Measurements from ENCODE around the gene IFITM2. TPM values are rescaled to one million over a fixed set of nuclear protein-coding genes. Genes with fewer than 3 reads are reported as not detected.

The IFITM2 gene
- total and polyA plus RNA-seq, 8 donors = 32.1 to 182 (median 98.1) TPM

DNA sequence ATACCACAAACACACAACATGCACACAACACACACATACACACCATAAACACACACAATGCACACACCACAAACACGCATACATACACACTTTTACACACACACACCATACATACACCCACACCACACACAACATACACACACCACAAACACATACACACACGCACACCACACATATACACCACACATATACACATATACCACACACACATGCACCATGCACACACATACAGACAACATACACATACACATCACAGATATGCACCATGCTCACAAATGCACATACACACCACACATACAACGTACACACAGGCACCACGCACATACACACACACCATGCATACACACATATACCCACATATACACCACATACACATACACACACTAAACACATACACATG is 50.0 kb downstream of the IFITM2 start:
- no peak for TF ChIP-seq CTCF (IDR thresholded peaks at IDR 0.05)
- 77 to 89% methylated on average over 4 of the region's 4 CpGs for WGBS, 2 donors
- H3K27ac ChIP-seq = no peak overlapping the region
- DNase-seq (no peak), FAIRE-seq (no peak), ATAC-seq (no peak)
- H3K4me3 ChIP-seq = no peak overlapping the region
- no peaks in the 10 kb centered on the region for H3K27me3 ChIP-seq
- no peaks in the 10 kb centered on the region for H3K9me3 ChIP-seq
- H3K36me3 ChIP-seq = no peaks in the 10 kb centered on the region
- H3K4me1 ChIP-seq = peaks cover 17 to 27% (median 18%) of the 10 kb centered on the region in 3 donors
- intact Hi-C loops (cut with DNase I) = loop anchor here in 1 of 3 donors (10.0 kb wide), 1 partner anchor 53 kb away; the partner anchor contains the start of gene IFITM2

DNA sequence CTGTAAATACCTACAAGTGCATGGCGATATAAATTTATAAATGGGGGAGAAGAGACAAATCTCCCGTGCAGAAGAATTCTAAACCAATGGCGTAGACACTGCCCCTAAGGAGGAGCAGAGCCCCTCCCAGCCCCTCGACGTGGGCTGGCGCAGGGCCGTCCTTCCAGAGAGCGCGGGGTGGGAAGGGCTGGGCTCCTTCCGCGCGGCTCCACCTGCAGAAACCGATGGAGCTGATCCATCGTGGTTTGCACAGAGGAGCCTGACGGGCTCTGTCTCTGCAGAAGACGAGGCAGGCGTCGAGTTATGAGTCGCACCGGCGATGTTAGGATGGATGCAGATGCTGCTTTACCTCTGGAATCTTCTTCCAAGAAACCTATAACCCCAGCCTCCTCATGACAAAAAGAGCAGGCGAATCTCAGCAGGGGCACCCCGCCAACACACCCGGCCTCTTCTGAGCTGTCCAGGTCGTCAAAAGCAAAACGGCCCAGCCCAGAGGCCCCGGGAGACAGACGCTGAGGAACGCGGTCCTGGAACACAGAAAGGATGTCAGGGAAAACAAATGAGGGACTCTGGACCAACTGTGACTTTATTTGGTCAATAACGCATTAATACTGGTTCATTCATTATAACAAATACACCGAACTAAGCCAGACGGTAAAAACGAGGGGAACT is 50.6 kb downstream of the IFITM2 start:
- Histone ChIP-seq H3K4me3 (no peak overlapping the region), H3K9me3 (no peaks in the 10 kb centered on the region), H3K27me3 (no peaks in the 10 kb centered on the region), H3K27ac (no peak overlapping the region), H3K36me3 (no peaks in the 10 kb centered on the region), H3K4me1 (peaks cover 11 to 21% (median 13%) of the 10 kb centered on the region in 3 donors)
- no peak for DNase-seq
- WGBS, 2 donors = 31 to 53% methylated on average over 34 of the region's 34 CpGs
- TF ChIP-seq CTCF (IDR thresholded peaks at IDR 0.05) = no peak
- FAIRE-seq = no peak
- intact Hi-C loops (cut with DNase I) = loop anchor here in 1 of 3 donors (10.0 kb wide), 1 partner anchor 53 kb away; the partner anchor contains the start of gene IFITM2
- ATAC-seq = no peak

Other genes starting within 250 kb of the IFITM2 start
- gene SCGB1C1, start 114.7 kb upstream of the IFITM2 start, total RNA-seq = under 1 TPM in 3 of 6 donors, not detected in 3; 0.41 to 0.70 (median 0.63) TPM
- gene SCGB1C1, start 114.7 kb upstream of the IFITM2 start, polyA plus RNA-seq = 1 to 10 TPM in 1 of 2 donors, not detected in 1; 1.1 TPM
- gene BET1L, start 100.4 kb upstream of the IFITM2 start, total RNA-seq = 10 to 100 TPM; 29.8 to 53.4 (median 48.8) TPM
- gene BET1L, start 100.4 kb upstream of the IFITM2 start, polyA plus RNA-seq = 10 to 100 TPM; 27.7 to 30.7 TPM
- 10 to 100 TPM; 29.7 to 49.3 (median 40.9) TPM for gene RIC8A, start 100.1 kb upstream of the IFITM2 start, total RNA-seq
- 10 to 100 TPM; 39.6 to 47.1 TPM for gene RIC8A, start 100.1 kb upstream of the IFITM2 start, polyA plus RNA-seq
- 10 to 100 TPM in 4 of 6 donors, 1 to 10 TPM in 2; 7.7 to 13.2 (median 10.9) TPM for gene SIRT3, start 71.5 kb upstream of the IFITM2 start, total RNA-seq
- gene SIRT3, start 71.5 kb upstream of the IFITM2 start, polyA plus RNA-seq = 10 to 100 TPM; 21.4 to 25.1 TPM
- gene PSMD13, start 70.8 kb upstream of the IFITM2 start, total RNA-seq = 10 to 100 TPM; 35.5 to 48.3 (median 41.9) TPM
- gene PSMD13, start 70.8 kb upstream of the IFITM2 start, polyA plus RNA-seq = 100 to 1,000 TPM in 1 of 2 donors, 10 to 100 TPM in 1; 97.5 to 118 TPM
- gene NLRP6, start 29.4 kb upstream of the IFITM2 start, total RNA-seq = under 1 TPM in 4 of 6 donors, not detected in 2; 0.19 to 0.23 (median 0.20) TPM
- gene NLRP6, start 29.4 kb upstream of the IFITM2 start, polyA plus RNA-seq = under 1 TPM; 0.05 to 0.08 TPM
- 100 to 1,000 TPM in 4 of 6 donors, 10 to 100 TPM in 1, 1 to 10 TPM in 1; 8.9 to 534 (median 198) TPM for gene PGGHG, start 18.7 kb upstream of the IFITM2 start, total RNA-seq
- 1,000 to 10,000 TPM; 1,516 to 4,700 TPM for gene PGGHG, start 18.7 kb upstream of the IFITM2 start, polyA plus RNA-seq
- not detected for gene IFITM5, start 8.3 kb upstream of the IFITM2 start, total RNA-seq
- 1 to 10 TPM in 1 of 2 donors, under 1 TPM in 1; 0.56 to 1.2 TPM for gene IFITM5, start 8.3 kb upstream of the IFITM2 start, polyA plus RNA-seq
- gene IFITM1, start 6.2 kb downstream of the IFITM2 start, total RNA-seq = 10 to 100 TPM in 5 of 6 donors, 1 to 10 TPM in 1; 10.0 to 45.2 (median 18.9) TPM
- gene IFITM1, start 6.2 kb downstream of the IFITM2 start, polyA plus RNA-seq = 10 to 100 TPM; 40.7 to 54.5 TPM
- 100 to 1,000 TPM in 4 of 6 donors, 10 to 100 TPM in 2; 86.4 to 292 (median 135) TPM for gene IFITM3, start 13.0 kb downstream of the IFITM2 start, total RNA-seq
- gene IFITM3, start 13.0 kb downstream of the IFITM2 start, polyA plus RNA-seq = 100 to 1,000 TPM; 300 to 429 TPM
- gene B4GALNT4, start 61.7 kb downstream of the IFITM2 start, total RNA-seq = 1 to 10 TPM in 5 of 6 donors, under 1 TPM in 1; 0.95 to 4.8 (median 1.8) TPM
- 10 to 100 TPM in 1 of 2 donors, 1 to 10 TPM in 1; 6.8 to 25.9 TPM for gene B4GALNT4, start 61.7 kb downstream of the IFITM2 start, polyA plus RNA-seq
- 10 to 100 TPM; 23.4 to 36.1 (median 26.2) TPM for gene PKP3, start 86.4 kb downstream of the IFITM2 start, total RNA-seq
- gene PKP3, start 86.4 kb downstream of the IFITM2 start, polyA plus RNA-seq = 10 to 100 TPM; 33.8 to 50.5 TPM
- 10 to 100 TPM; 39.2 to 62.1 (median 46.9) TPM for gene SIGIRR, start 107.2 kb downstream of the IFITM2 start, total RNA-seq
- gene SIGIRR, start 107.2 kb downstream of the IFITM2 start, polyA plus RNA-seq = 100 to 1,000 TPM; 138 to 158 TPM
- 10 to 100 TPM in 4 of 6 donors, 1 to 10 TPM in 2; 6.2 to 32.1 (median 12.5) TPM for gene ANO9, start 134.2 kb downstream of the IFITM2 start, total RNA-seq
- gene ANO9, start 134.2 kb downstream of the IFITM2 start, polyA plus RNA-seq = 10 to 100 TPM; 46.2 to 68.7 TPM
- gene PTDSS2, start 142.5 kb downstream of the IFITM2 start, total RNA-seq = 10 to 100 TPM; 11.3 to 17.4 (median 15.2) TPM
- 10 to 100 TPM; 24.7 to 44.7 TPM for gene PTDSS2, start 142.5 kb downstream of the IFITM2 start, polyA plus RNA-seq
- gene RNH1, start 199.4 kb downstream of the IFITM2 start, total RNA-seq = 10 to 100 TPM; 38.9 to 65.1 (median 59.1) TPM
- gene RNH1, start 199.4 kb downstream of the IFITM2 start, polyA plus RNA-seq = 10 to 100 TPM; 66.8 to 87.7 TPM
- 10 to 100 TPM; 10.4 to 22.6 (median 19.2) TPM for gene HRAS, start 227.8 kb downstream of the IFITM2 start, total RNA-seq
- 100 to 1,000 TPM; 103 to 130 TPM for gene HRAS, start 227.8 kb downstream of the IFITM2 start, polyA plus RNA-seq
- gene LRRC56, start 229.7 kb downstream of the IFITM2 start, total RNA-seq = 1 to 10 TPM in 5 of 6 donors, under 1 TPM in 1; 0.98 to 2.0 (median 1.6) TPM
- gene LRRC56, start 229.7 kb downstream of the IFITM2 start, polyA plus RNA-seq = 1 to 10 TPM; 5.4 to 7.3 TPM

Measured in pancreas (tissue), 10 donors.